HepG2 (cell line): Measurements from ENCODE around the gene IL17RB. TPM values are rescaled to one million over a fixed set of nuclear protein-coding genes. Genes with fewer than 3 reads are reported as not detected.

Source experiments
- ATAC-seq: fragments of 200-7000 bp; cut with Tn5 transposase; 3 replicates; pipeline ENCODE4 v1.9.1; 2020; ENCODE audit warnings: mild to moderate bottlenecking, moderate library complexity
- BruUV-seq: library from RNA; stranded (reverse); fragments of 400-500 nt; replicated peaks from 2 replicates; lab custom pipeline; 2021; lab: Mats Ljungman, UMichigan
- CTCF ChIA-PET: fragments of 300-600 bp; formaldehyde crosslinking; extraction: SDS; loops from one replicate; lab custom pipeline; 2021; ENCODE audit warnings: low total read pairs, inconsistent platforms, low intra/inter-chr PET ratio; lab: Yijun Ruan, JAX
- POLR2A ChIA-PET: fragments of 350-600 bp; sonication (Branson Sonifier 250); formaldehyde crosslinking; loops from one replicate; lab custom pipeline; 2020; ENCODE audit warnings: antibody characterized with exemption, inconsistent platforms; lab: Yijun Ruan, JAX
- DNase-seq: peaks from one replicate; pipeline ENCODE4 v3.0.0-alpha.2; 2015; ENCODE audit warnings: low spot score
- FAIRE-seq: peaks from 3 replicates; lab custom pipeline; 2011; peaks lifted over from hg19 to GRCh38; lab: Jason Lieb, UNC
- H2AFZ ChIP-seq: one replicate; pipeline ENCODE4 v1.6.1; 2011; ENCODE audit warnings: low read length, inconsistent platforms
- H3K27ac ChIP-seq: fragments of 300-600 bp; 3 replicates; pipeline ENCODE4 v1.8.0; 2011; ENCODE audit warnings: mixed run types, mild to moderate bottlenecking, mixed read lengths, low read length, inconsistent platforms; ENCODE audit not compliant: insufficient read depth; ENCODE audit errors: extremely low read length
- H3K27me3 ChIP-seq, 2 experiments: fragments of 200-600 bp in 1 of 2; 2 replicates in 1 of 2; 3 replicates in 1 of 2; pipeline versions ENCODE4 v1.6.0 to v1.8.0; 2011; ENCODE audit warnings: low read length in 2 of 2, mild to moderate bottlenecking in 2 of 2, moderate library complexity in 2 of 2, inconsistent platforms in 1 of 2; ENCODE audit not compliant: insufficient read depth in 2 of 2, control insufficient read depth in 1 of 2
- H3K36me3 ChIP-seq, 2 experiments: fragments of 200-600 bp in 1 of 2; replicated peaks in 1 of 2; 2 replicates in 1 of 2; 3 replicates in 1 of 2; pipeline versions ENCODE4 v1.5.1 to v1.8.0; 2011; ENCODE audit warnings: low read length in 2 of 2, inconsistent platforms in 1 of 2; ENCODE audit not compliant: insufficient read depth in 2 of 2, control insufficient read depth in 1 of 2
- H3K4me1 ChIP-seq: 2 replicates; pipeline ENCODE4 v1.5.1; 2012; ENCODE audit warnings: low read length, inconsistent platforms; ENCODE audit not compliant: insufficient read depth
- H3K4me2 ChIP-seq: 2 replicates; pipeline ENCODE4 v1.6.0; 2011; ENCODE audit warnings: low read depth, low read length, inconsistent platforms
- H3K4me3 ChIP-seq, 3 experiments: fragments of 200-600 bp in 1 of 3; sonication (generic), shearing (Covaris generic) in 1 of 3; replicated peaks in 1 of 3; 2 replicates each; pipeline ENCODE4 v1.5.1; 2011 to 2016; ENCODE audit warnings: low read length in 3 of 3, inconsistent platforms in 2 of 3, low read depth in 2 of 3, mild to moderate bottlenecking in 2 of 3, control low read depth in 1 of 3, mixed read lengths in 1 of 3; ENCODE audit not compliant: insufficient read depth in 1 of 3
- H3K79me2 ChIP-seq: one replicate; pipeline ENCODE4 v1.6.1; 2011; ENCODE audit warnings: low read length, inconsistent platforms; ENCODE audit not compliant: insufficient read depth
- H3K9ac ChIP-seq: 2 replicates; pipeline ENCODE4 v1.6.0; 2011; ENCODE audit warnings: mild to moderate bottlenecking, low read depth, low read length, inconsistent platforms; ENCODE audit not compliant: insufficient read depth
- H3K9me3 ChIP-seq: 2 replicates; pipeline ENCODE4 v1.5.1; 2012; ENCODE audit warnings: mild to moderate bottlenecking, low read length
- H4K20me1 ChIP-seq: 2 replicates; pipeline ENCODE4 v1.6.0; 2011; ENCODE audit warnings: inconsistent platforms, mild to moderate bottlenecking, low read length, moderate library complexity; ENCODE audit not compliant: insufficient read depth
- ATRX ChIP-seq: sonication (generic); formaldehyde crosslinking; IDR thresholded peaks from 2 replicates; pipeline ENCODE4 v1.4.0; 2020; ENCODE audit warnings: missing genetic modification reagents, borderline replicate concordance
- HNRNPK ChIP-seq: fragments of 200-400 bp; formaldehyde crosslinking; IDR thresholded peaks from 2 replicates; pipeline ENCODE4 v1.6.1; 2018; ENCODE audit warnings: low read length, low read depth, moderate library complexity, mild to moderate bottlenecking; ENCODE audit not compliant: poor library complexity, severe bottlenecking
- HNRNPLL ChIP-seq: fragments of 200-400 bp; formaldehyde crosslinking; IDR thresholded peaks from 2 replicates; pipeline ENCODE4 v1.6.1; 2017; ENCODE audit warnings: mild to moderate bottlenecking, low read depth, low read length; ENCODE audit not compliant: poor library complexity, severe bottlenecking
- HOXA3 ChIP-seq: sonication (generic); formaldehyde crosslinking; IDR thresholded peaks from 2 replicates; pipeline ENCODE4 v1.5.0; 2020; ENCODE audit warnings: missing genetic modification reagents
- MXD4 ChIP-seq: IDR thresholded peaks from 2 replicates; pipeline ENCODE4 v1.6.1; 2016; ENCODE audit warnings: mild to moderate bottlenecking, missing biosample characterization, missing genetic modification reagents
- NR0B2 ChIP-seq: sonication (generic); formaldehyde crosslinking; IDR thresholded peaks from 2 replicates; pipeline ENCODE4 v1.4.0; 2020; ENCODE audit warnings: mild to moderate bottlenecking, missing genetic modification reagents
- STAG1 ChIP-seq: sonication (generic); formaldehyde crosslinking; IDR thresholded peaks from 2 replicates; pipeline ENCODE4 v1.4.0; 2020; ENCODE audit warnings: missing genetic modification reagents
- THYN1 ChIP-seq: sonication (generic); formaldehyde crosslinking; IDR thresholded peaks from 2 replicates; pipeline ENCODE4 v1.8.1; 2023; ENCODE audit warnings: low read depth, mild to moderate bottlenecking, moderate library complexity, missing genetic modification reagents, borderline replicate concordance
- ZGPAT ChIP-seq: IDR thresholded peaks from 2 replicates; pipeline ENCODE4 v1.6.1; 2016; ENCODE audit warnings: mild to moderate bottlenecking
- ZNF296 ChIP-seq: sonication (generic); formaldehyde crosslinking; conservative IDR thresholded peaks from 2 replicates; pipeline ENCODE4 v1.5.0; 2020; ENCODE audit warnings: mild to moderate bottlenecking, missing genetic modification reagents
- ZNF782 ChIP-seq: sonication (generic); formaldehyde crosslinking; IDR thresholded peaks from 2 replicates; pipeline ENCODE4 v1.4.0; 2020; ENCODE audit warnings: missing genetic modification reagents, mild to moderate bottlenecking, borderline replicate concordance
- ZSCAN29 ChIP-seq: sonication (generic); formaldehyde crosslinking; conservative IDR thresholded peaks from 2 replicates; pipeline ENCODE4 v1.4.0; 2020; ENCODE audit warnings: mild to moderate bottlenecking, missing genetic modification reagents
- WGBS: methylation state at CpG from one replicate; pipeline ENCODE4 v1.1.6; 2017; ENCODE audit warnings: low lambda C conversion rate; 5-methylcytosine and 5-hydroxymethylcytosine counted together
- in situ Hi-C: cut with HindIII; loops from 2 replicates; pipeline ENCODE4 v1.10.0; 2017; ENCODE audit warnings: low pct_unique_long_range_greater_than_20kb; ENCODE audit not compliant: extremely low pct_ligation_motif_present
- intact Hi-C: fragments of 100-400 bp; cut with micrococcal nuclease; formaldehyde crosslinking; loops from one replicate; pipeline ENCODE4 v1.10.0; 2022; ENCODE audit not compliant: unreplicated experiment
- polyA plus RNA-seq, 8 experiments: library from polyadenylated mRNA; depleted of rRNA in 3 of 8; stranded (reverse) in 7 of 8; unstranded in 1 of 8; fragments of >200 nt; fragmentation: Illumina TruSeq in 4 of 8; extraction: Trizol in 4 of 8; gene quantifications; 2 replicates each; pipeline versions ENCODE4 v1.2.1 to v1.2.3, GENCODE V29; 2011 to 2016; ENCODE audit warnings: low read depth in 4 of 8, missing spikeins in 1 of 8, mixed read lengths in 1 of 8; ENCODE audit not compliant: insufficient read depth in 1 of 8
- total RNA-seq, 5 experiments: library from RNA; depleted of rRNA; stranded (reverse); fragments of >200 nt; fragmentation: Illumina TruSeq; extraction: Trizol; gene quantifications; 2 replicates each; pipeline ENCODE4 v1.2.3, GENCODE V29; 2016; ENCODE audit warnings: low read depth in 1 of 5
- TF ChIP-seq, protein P1 (sequence below): sonication (generic); formaldehyde crosslinking; conservative IDR thresholded peaks from 2 replicates; pipeline ENCODE4 v1.4.0; 2020; ENCODE audit warnings: missing genetic modification reagents

Gene IL17RB
- total and polyA plus RNA-seq, 2 of the 13 experiments (the other 11 are each of a cell fraction or from before 2014, with no cell fraction given) = 130 to 190 TPM

- FAIRE-seq (no peak), DNase-seq (no peak), ATAC-seq (no peak)
- Histone ChIP-seq H3K9me3 (no peaks in the 10 kb centered on the region), H3K27me3 (no peaks in the 10 kb centered on the region), H3K4me1 (peaks cover 4% of the 10 kb centered on the region), H3K36me3 (no peaks in the 10 kb centered on the region), H3K27ac (no peak overlapping the region), H3K79me2 (no peaks in the 10 kb centered on the region), H3K4me2 (no peak overlapping the region), H3K4me3 (no peak overlapping the region)
- BruUV-seq = no TSS peak
- POLR2A ChIA-PET = no interaction called here
- in situ Hi-C loops (no loop called here), intact Hi-C loops (no loop called here)
- CTCF ChIA-PET = no interaction called here
- 78% methylated on average over 4 of the region's 9 CpGs for WGBS
- TF ChIP-seq ZNF782 (no peak), HNRNPLL (no peak), HOXA3 (CRISPR knock-in tag) (no peak), MXD4 (no peak)
- TF ChIP-seq, protein P1, sequence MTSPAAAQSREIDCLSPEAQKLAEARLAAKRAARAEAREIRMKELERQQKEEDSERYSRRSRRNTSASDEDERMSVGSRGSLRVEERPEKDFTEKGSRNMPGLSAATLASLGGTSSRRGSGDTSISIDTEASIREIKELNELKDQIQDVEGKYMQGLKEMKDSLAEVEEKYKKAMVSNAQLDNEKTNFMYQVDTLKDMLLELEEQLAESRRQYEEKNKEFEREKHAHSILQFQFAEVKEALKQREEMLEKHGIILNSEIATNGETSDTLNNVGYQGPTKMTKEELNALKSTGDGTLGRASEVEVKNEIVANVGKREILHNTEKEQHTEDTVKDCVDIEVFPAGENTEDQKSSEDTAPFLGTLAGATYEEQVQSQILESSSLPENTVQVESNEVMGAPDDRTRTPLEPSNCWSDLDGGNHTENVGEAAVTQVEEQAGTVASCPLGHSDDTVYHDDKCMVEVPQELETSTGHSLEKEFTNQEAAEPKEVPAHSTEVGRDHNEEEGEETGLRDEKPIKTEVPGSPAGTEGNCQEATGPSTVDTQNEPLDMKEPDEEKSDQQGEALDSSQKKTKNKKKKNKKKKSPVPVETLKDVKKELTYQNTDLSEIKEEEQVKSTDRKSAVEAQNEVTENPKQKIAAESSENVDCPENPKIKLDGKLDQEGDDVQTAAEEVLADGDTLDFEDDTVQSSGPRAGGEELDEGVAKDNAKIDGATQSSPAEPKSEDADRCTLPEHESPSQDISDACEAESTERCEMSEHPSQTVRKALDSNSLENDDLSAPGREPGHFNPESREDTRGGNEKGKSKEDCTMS = no peak
- TF ChIP-seq, all 625 proteins: peak for 0
- Histone ChIP-seq H2AFZ (no peak overlapping the region), H3K9ac (no peak overlapping the region), H4K20me1 (no peaks in the 10 kb centered on the region)
These were observed 45.0 kb upstream of the IL17RB start for GRCh38 chr3:53801319-53801718.

- ChIA-PET POLR2A (no interaction called here), CTCF (no interaction called here)
- Histone ChIP-seq H3K4me3 (no peak overlapping the region), H3K9me3 (no peaks in the 10 kb centered on the region), H3K36me3 (no peaks in the 10 kb centered on the region), H3K4me1 (peaks cover 14% of the 10 kb centered on the region), H3K79me2 (no peaks in the 10 kb centered on the region), H2AFZ (no peak overlapping the region), H4K20me1 (no peaks in the 10 kb centered on the region), H3K4me2 (no peak overlapping the region), H3K27me3 (no peaks in the 10 kb centered on the region; a peak in 1 of 5 replicates), H3K27ac (no peak overlapping the region), H3K9ac (no peak overlapping the region)
- BruUV-seq = no TSS peak
- intact Hi-C loops (no loop called here), in situ Hi-C loops (no loop called here)
- WGBS = 71% methylated on average over 7 of the region's 8 CpGs
- FAIRE-seq (no peak), ATAC-seq (no peak), DNase-seq (no peak)
- TF ChIP-seq ZSCAN29 (CRISPR knock-in tag) = no peak
- no peak for TF ChIP-seq NR0B2 (CRISPR knock-in tag)
- TF ChIP-seq THYN1 (CRISPR knock-in tag) = no peak
- no peak for TF ChIP-seq ATRX (CRISPR knock-in tag)
- TF ChIP-seq STAG1 (CRISPR knock-in tag) = no peak
- no peak for TF ChIP-seq ZGPAT (CRISPR knock-in tag)
- no peak for TF ChIP-seq ZNF296
- TF ChIP-seq HNRNPK = no peak
These were observed 44.0 kb upstream of the IL17RB start for GRCh38 chr3:53802256-53802880.
